ENCODE measurements around the gene ZBTB16. TPM values are rescaled to one million over a fixed set of nuclear protein-coding genes. Genes with fewer than 3 reads are reported as not detected.
A peak's percentile ranks its signal among the peaks of the same experiment; 100 is the strongest.

ZBTB16 gene
- total RNA-seq, 1 donor from 2014 or later: 39.4 TPM

DNA sequence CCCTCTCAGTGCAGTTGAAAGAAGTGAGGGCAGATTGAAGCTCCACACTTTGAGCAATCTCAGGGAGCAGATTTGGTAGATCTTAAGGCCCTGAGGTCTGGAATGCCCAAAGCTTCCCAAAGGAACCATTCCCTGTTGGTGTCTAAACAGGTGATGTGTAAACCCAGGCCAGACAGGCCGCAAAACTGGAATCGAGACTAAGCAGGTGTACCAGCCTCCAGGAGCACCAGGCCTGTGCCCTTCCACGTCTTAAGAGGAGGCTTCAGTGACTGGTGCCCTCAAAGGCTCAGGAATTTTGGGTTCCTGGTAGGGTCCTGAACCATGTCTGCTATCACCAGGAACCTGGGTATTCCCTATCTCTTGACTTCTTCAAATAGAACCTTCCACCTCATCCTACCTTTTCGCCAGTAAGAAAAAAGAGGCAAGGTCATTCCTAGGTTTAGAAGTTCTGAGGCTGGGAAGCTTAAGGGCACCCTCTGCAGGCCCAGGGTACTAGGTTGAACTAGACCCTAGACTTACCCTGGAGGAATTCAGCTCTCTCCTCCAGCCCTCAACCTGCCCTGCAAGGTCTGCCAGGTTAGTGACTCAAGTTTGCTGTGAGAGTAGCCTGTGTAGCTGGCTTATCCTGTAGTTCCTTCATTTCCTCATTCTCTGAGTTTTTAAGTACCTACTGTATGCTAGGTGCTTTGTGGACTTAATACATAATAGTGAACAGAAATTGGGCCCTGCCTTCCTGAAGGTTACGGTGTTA, 136.6 kb downstream of the ZBTB16 start:
- Mint-ChIP-seq H3K27me3 (ENCODE audit: low read depth) (no peaks in the 10 kb centered on the region), H3K4me1 (peaks cover 71% of the 10 kb centered on the region), H3K36me3 (ENCODE audit: low read depth) (peaks cover 6% of the 10 kb centered on the region), H3K27ac (ENCODE audit: unreplicated experiment) (no peak overlapping the region), H3K9me3 (peaks cover 3% of the 10 kb centered on the region), H3K4me3 (no peak overlapping the region)
- DNase-seq (ENCODE audit: low read depth, low spot score): no peak
- TF ChIP-seq, protein P1, sequence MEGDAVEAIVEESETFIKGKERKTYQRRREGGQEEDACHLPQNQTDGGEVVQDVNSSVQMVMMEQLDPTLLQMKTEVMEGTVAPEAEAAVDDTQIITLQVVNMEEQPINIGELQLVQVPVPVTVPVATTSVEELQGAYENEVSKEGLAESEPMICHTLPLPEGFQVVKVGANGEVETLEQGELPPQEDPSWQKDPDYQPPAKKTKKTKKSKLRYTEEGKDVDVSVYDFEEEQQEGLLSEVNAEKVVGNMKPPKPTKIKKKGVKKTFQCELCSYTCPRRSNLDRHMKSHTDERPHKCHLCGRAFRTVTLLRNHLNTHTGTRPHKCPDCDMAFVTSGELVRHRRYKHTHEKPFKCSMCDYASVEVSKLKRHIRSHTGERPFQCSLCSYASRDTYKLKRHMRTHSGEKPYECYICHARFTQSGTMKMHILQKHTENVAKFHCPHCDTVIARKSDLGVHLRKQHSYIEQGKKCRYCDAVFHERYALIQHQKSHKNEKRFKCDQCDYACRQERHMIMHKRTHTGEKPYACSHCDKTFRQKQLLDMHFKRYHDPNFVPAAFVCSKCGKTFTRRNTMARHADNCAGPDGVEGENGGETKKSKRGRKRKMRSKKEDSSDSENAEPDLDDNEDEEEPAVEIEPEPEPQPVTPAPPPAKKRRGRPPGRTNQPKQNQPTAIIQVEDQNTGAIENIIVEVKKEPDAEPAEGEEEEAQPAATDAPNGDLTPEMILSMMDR (conservative IDR thresholded peaks at IDR 0.05): no peak

GRCh38 chr11:114196997-114197703, 137.6 kb downstream of the ZBTB16 start:
- H3K27me3 Mint-ChIP-seq (ENCODE audit: low read depth): no peaks in the 10 kb centered on the region
- H3K36me3 Mint-ChIP-seq (ENCODE audit: low read depth): peaks cover under 1% of the 10 kb centered on the region
- H3K4me1 Mint-ChIP-seq: peaks cover 73% of the 10 kb centered on the region
- peak overlapping the region; percentile 93 for H3K27ac Mint-ChIP-seq (ENCODE audit: unreplicated experiment)
- DNase-seq (ENCODE audit: low read depth, low spot score): no peak
- TF ChIP-seq, protein P1 (conservative IDR thresholded peaks at IDR 0.05): no peak
- no peak overlapping the region for H3K4me3 Mint-ChIP-seq
- no peaks in the 10 kb centered on the region for H3K9me3 Mint-ChIP-seq

DNA sequence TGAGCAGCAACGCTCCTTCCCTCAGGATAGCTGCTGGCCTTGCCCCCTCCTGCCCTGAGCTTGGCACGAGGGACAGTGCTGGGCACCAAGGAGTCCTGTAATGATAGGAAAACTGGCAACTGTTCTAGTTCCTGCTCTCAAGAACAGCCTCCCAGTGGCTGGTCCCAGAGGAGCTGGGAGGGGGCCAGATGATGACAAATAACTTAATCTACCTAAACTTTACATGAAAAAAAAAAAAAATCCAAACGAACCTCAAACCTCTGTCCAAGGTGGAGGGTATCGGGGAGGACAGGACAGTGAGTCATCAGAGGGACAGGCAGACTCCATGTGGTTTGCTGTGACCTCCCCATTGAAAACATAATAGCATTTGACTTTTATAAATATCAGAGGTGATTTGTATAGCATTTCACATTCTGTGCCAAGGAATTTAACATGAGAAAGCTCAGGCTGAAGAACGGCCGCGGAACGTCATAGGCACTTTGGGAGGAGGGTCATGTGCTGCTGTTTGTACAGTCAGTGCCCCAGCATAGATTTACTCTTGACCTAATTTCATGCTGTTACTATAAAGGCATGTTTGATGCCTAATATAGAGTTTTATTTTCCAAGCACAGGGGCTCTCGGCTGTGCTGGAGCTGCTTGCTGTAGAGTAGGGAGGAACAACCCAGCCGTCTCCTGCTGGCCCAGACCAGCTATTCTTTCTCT, 138.4 kb downstream of the ZBTB16 start:
- H3K36me3 Mint-ChIP-seq (ENCODE audit: low read depth): no peaks in the 10 kb centered on the region
- no peak for DNase-seq (ENCODE audit: low read depth, low spot score)
- H3K9me3 Mint-ChIP-seq: no peaks in the 10 kb centered on the region
- no peak overlapping the region for H3K27ac Mint-ChIP-seq (ENCODE audit: unreplicated experiment)
- H3K27me3 Mint-ChIP-seq (ENCODE audit: low read depth): no peaks in the 10 kb centered on the region
- H3K4me1 Mint-ChIP-seq: peaks cover 74% of the 10 kb centered on the region
- TF ChIP-seq, protein P1 (conservative IDR thresholded peaks at IDR 0.05): no peak
- peak overlapping the region; percentile 70 for H3K4me3 Mint-ChIP-seq

DNA sequence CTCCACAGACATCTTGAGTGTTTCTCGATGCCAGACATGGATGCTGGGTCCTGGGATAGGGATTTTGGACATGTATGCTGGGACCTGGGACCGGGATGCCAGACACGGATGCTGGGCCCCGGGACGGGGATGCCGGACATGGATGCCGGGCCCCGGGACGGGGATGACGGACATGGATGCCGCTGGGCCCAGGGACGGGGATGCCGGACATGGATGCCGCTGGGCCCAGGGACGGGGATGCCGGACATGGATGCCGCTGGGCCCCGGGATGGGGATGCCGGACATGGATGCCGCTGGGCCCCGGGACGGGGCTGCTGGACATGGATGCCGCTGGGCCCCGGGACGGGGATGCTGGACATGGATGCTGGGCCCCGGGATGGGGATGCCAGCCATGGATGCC, 139.5 kb downstream of the ZBTB16 start:
- Mint-ChIP-seq H3K9me3 (no peaks in the 10 kb centered on the region), H3K4me1 (peaks cover 70% of the 10 kb centered on the region), H3K27me3 (ENCODE audit: low read depth) (no peaks in the 10 kb centered on the region), H3K27ac (ENCODE audit: unreplicated experiment) (peak overlapping the region; percentile 57), H3K36me3 (ENCODE audit: low read depth) (no peaks in the 10 kb centered on the region), H3K4me3 (no peak overlapping the region)
- DNase-seq (ENCODE audit: low read depth, low spot score): no peak
- TF ChIP-seq, protein P1 (conservative IDR thresholded peaks at IDR 0.05): no peak

DNA sequence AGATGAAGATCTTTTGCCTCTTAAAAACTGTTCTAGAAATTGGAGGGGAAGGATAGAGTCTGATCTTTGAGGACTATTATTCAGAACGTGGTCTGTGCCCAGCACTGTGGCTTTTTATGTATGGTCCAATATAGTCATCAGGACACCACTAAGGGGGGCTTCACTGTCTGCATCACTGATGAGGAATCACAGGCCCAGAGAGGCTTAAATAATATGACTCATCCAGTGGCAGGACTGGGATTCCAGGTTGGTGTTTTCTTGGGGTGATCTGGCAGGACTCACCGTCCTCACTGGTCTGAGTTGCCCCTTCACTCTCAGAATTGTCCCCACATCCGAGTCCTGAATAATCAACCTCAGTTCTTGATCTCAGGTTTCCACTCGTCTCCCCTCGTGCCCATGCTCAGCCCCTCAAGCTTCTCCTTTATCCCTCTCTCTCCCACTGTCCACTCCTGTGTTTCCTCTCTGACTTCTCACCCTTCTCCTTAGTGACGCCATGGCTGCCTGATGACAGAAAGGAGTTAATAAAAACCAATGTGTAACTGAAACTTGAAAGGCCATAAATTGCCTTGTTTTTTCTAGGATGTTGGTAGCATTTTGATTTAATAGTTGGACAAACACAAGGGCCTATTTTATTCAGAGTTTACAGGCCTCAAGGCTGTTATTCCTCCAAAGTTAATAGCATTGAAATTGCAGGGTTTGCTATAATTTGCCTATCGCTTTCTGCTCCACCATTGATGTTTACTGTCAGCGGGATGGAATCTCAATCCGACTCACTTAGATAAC, 141.0 kb downstream of the ZBTB16 start:
- Mint-ChIP-seq H3K36me3 (ENCODE audit: low read depth) (no peaks in the 10 kb centered on the region), H3K9me3 (no peaks in the 10 kb centered on the region), H3K4me1 (peaks cover 66% of the 10 kb centered on the region), H3K27me3 (ENCODE audit: low read depth) (no peaks in the 10 kb centered on the region), H3K27ac (ENCODE audit: unreplicated experiment) (no peak overlapping the region), H3K4me3 (peak overlapping the region; percentile 3)
- TF ChIP-seq, protein P1 (conservative IDR thresholded peaks at IDR 0.05): no peak
- DNase-seq (ENCODE audit: low read depth, low spot score): no peak
